Smooth muscle cell (in vitro differentiated cells): Measurements from ENCODE around the gene YPEL5. TPM values are rescaled to one million over a fixed set of nuclear protein-coding genes. Genes with fewer than 3 reads are reported as not detected.
A peak's percentile ranks its signal among the peaks of the same experiment; 100 is the strongest.
"Not testable (repeated sequence)": the region's sequence is repeated elsewhere in the genome, so short reads cannot be mapped to it uniquely, and the experiment has no call there.

Source experiments
- DNase-seq: peaks from one replicate; lab custom pipeline; 2025; ENCODE audit not compliant: unreplicated experiment; lab: John Stamatoyannopoulos, UW
- H2AFZ ChIP-seq: fragments of 200-600 bp; sonication (generic); 2 replicates; pipeline ENCODE4 v1.6.0; 2016; ENCODE audit warnings: antibody characterized with exemption, low read depth, mild to moderate bottlenecking
- H3F3A ChIP-seq: fragments of 200-600 bp; sonication (generic); 2 replicates; pipeline ENCODE4 v1.6.0; 2017; ENCODE audit warnings: antibody characterized with exemption, low read depth
- H3K27ac ChIP-seq: fragments of 200-600 bp; sonication (generic); 2 replicates; pipeline ENCODE4 v1.5.1; 2016; ENCODE audit warnings: low read depth, mild to moderate bottlenecking
- H3K27me3 ChIP-seq: fragments of 200-600 bp; sonication (generic); 2 replicates; pipeline ENCODE4 v1.6.1; 2016; ENCODE audit warnings: low read depth, mild to moderate bottlenecking
- H3K36me3 ChIP-seq: fragments of 200-600 bp; sonication (generic); 2 replicates; pipeline ENCODE4 v1.5.1; 2016; ENCODE audit warnings: low read depth
- H3K4me1 ChIP-seq: fragments of 200-600 bp; sonication (generic); 2 replicates; pipeline ENCODE4 v1.5.1; 2016; ENCODE audit warnings: low read depth
- H3K4me2 ChIP-seq: fragments of 200-600 bp; sonication (generic); 2 replicates; pipeline ENCODE4 v1.6.0; 2016; ENCODE audit warnings: mild to moderate bottlenecking
- H3K4me3 ChIP-seq: fragments of 200-600 bp; sonication (generic); 2 replicates; pipeline ENCODE4 v1.5.1; 2016; ENCODE audit warnings: mild to moderate bottlenecking
- H3K79me2 ChIP-seq: fragments of 200-600 bp; sonication (generic); 2 replicates; pipeline ENCODE4 v1.6.0; 2016; ENCODE audit warnings: low read depth, mild to moderate bottlenecking
- H3K9ac ChIP-seq: fragments of 200-600 bp; sonication (generic); 2 replicates; pipeline ENCODE4 v1.6.0; 2016; ENCODE audit warnings: low read depth
- H3K9me3 ChIP-seq: fragments of 200-600 bp; sonication (generic); replicated peaks from 2 replicates; pipeline ENCODE4 v1.5.1; 2016; ENCODE audit warnings: low read depth
- H4K20me1 ChIP-seq: fragments of 200-600 bp; sonication (generic); 2 replicates; pipeline ENCODE4 v1.6.0; 2016; ENCODE audit warnings: low read depth
- CTCF ChIP-seq: fragments of 200-600 bp; sonication (generic); IDR thresholded peaks from 2 replicates; pipeline ENCODE4 v1.5.1; 2017; ENCODE audit warnings: borderline replicate concordance, mild to moderate bottlenecking, antibody characterized with exemption; ENCODE audit not compliant: insufficient read depth, poor library complexity, severe bottlenecking
- WGBS: methylation state at CpG from one replicate; pipeline ENCODE4 v1.1.7; 2016; ENCODE audit warnings: low lambda C conversion rate; 5-methylcytosine and 5-hydroxymethylcytosine counted together
- polyA plus RNA-seq: library from polyadenylated mRNA; unstranded; fragments of >200 nt; fragmentation: Nextera tagmentation; extraction: Ambion mirVana; gene quantifications from 2 replicates; pipeline ENCODE4 v1.2.1, GENCODE V29; 2016
- total RNA-seq: library from RNA; depleted of rRNA; stranded (reverse); fragments of >200 nt; gene quantifications from 2 replicates; pipeline ENCODE4 v1.2.3, GENCODE V29; 2014

Gene YPEL5
- total RNA-seq (155 and 167 TPM in 2 replicates), polyA plus RNA-seq (95.7 and 120 TPM in 2 replicates)

GRCh38 chr2:30146337-30147195 is at the start of gene YPEL5:
YPEL5 (plus strand) TSS chr2:30147007; CDS start chr2:30156652, 9,645 bp downstream.
- peak; percentile 98 for DNase-seq
- Histone ChIP-seq H2AFZ (peak within 1 kb of the TSS; percentile 88), H3K4me3 (peak within 1 kb of the TSS; percentile 96), H4K20me1 (peaks cover 38% of the 10 kb centered on the region), H3K27ac (peak within 1 kb of the TSS; percentile 100), H3F3A (peaks cover 7% of the 10 kb centered on the region), H3K9ac (peak within 1 kb of the TSS; percentile 100), H3K36me3 (no peaks in the 10 kb centered on the region), H3K4me2 (peak within 1 kb of the TSS; percentile 93), H3K9me3 (no peaks in the 10 kb centered on the region), H3K79me2 (peaks cover 38% of the 10 kb centered on the region), H3K4me1 (peaks cover 39% of the 10 kb centered on the region), H3K27me3 (no peaks in the 10 kb centered on the region)
- under 1% methylated on average over 42 of the region's 63 CpGs for WGBS
- TF ChIP-seq CTCF: no peak

GRCh38 chr2:30098266-30099005 is 48.4 kb upstream of the YPEL5 start:
- 90% methylated on average over 10 of the region's 10 CpGs for WGBS
- no peak for TF ChIP-seq CTCF

GRCh38 chr2:30099366-30099765 is 47.4 kb upstream of the YPEL5 start:
- 87% methylated on average over 1 of the region's 1 CpG for WGBS

More at GRCh38 chr2:30098266-30099005, 48.4 kb upstream of the YPEL5 start:
- Histone ChIP-seq H3K36me3 (no peaks in the 10 kb centered on the region), H2AFZ (no peak overlapping the region), H3K4me3 (no peak overlapping the region), H3F3A (no peaks in the 10 kb centered on the region), H3K79me2 (no peaks in the 10 kb centered on the region), H3K9me3 (no peaks in the 10 kb centered on the region), H3K4me1 (no peaks in the 10 kb centered on the region), H3K27ac (no peak overlapping the region), H3K4me2 (no peak overlapping the region), H3K27me3 (peaks cover 36% of the 10 kb centered on the region), H3K9ac (no peak overlapping the region), H4K20me1 (no peaks in the 10 kb centered on the region)
- DNase-seq: no peak

GRCh38 chr2:30100691-30101090 is 46.1 kb upstream of the YPEL5 start:
- H3K27ac ChIP-seq, H3K9ac ChIP-seq, H3F3A ChIP-seq, H3K4me3 ChIP-seq, H3K79me2 ChIP-seq, DNase-seq, H4K20me1 ChIP-seq, H2AFZ ChIP-seq, H3K9me3 ChIP-seq, H3K36me3 ChIP-seq, H3K4me1 ChIP-seq, H3K4me2 ChIP-seq: not testable (repeated sequence)
- 89% methylated on average over 3 of the region's 3 CpGs for WGBS
- peaks cover 32% of the 10 kb centered on the region for H3K27me3 ChIP-seq

More at GRCh38 chr2:30099366-30099765, 47.4 kb upstream of the YPEL5 start:
- not testable (repeated sequence) for H3K79me2 ChIP-seq, H3K9ac ChIP-seq, H3K9me3 ChIP-seq, H3K4me3 ChIP-seq, H3K4me2 ChIP-seq, H2AFZ ChIP-seq, H3K4me1 ChIP-seq, H3K36me3 ChIP-seq, H4K20me1 ChIP-seq, DNase-seq, H3F3A ChIP-seq, H3K27ac ChIP-seq
- peaks cover 36% of the 10 kb centered on the region for H3K27me3 ChIP-seq
